Gastrocnemius medialis (tissue), 4 donors: ENCODE results near the gene PRMT3. TPM values are rescaled to one million over a fixed set of nuclear protein-coding genes. Genes with fewer than 3 reads are reported as not detected.

Source experiments
- ATAC-seq, 2 donors: fragments of 150-250 bp; one replicate each; pipeline ENCODE4 v1.9.1; 2016
- DNase-seq, 2 donors: peaks; one replicate each; pipeline ENCODE4 v3.0.0-alpha.2; 2019
- H3K27ac ChIP-seq, 4 donors: fragments of 200-600 bp; sonication (generic); 1 replicate in 1 of 4; 2 replicates in 3 of 4; pipeline ENCODE4 v1.5.1; 2016 to 2018; ENCODE audit warnings: mild to moderate bottlenecking in 2 of 4, moderate library complexity in 1 of 4
- H3K27me3 ChIP-seq, 3 donors: fragments of 200-600 bp; sonication (generic) in 2 of 3; 1 replicate in 1 of 3; 2 replicates in 2 of 3; pipeline versions ENCODE4 v1.5.1 to v1.6.0; 2016 to 2019; ENCODE audit warnings: mild to moderate bottlenecking in 1 of 3, moderate library complexity in 1 of 3
- H3K36me3 ChIP-seq, 2 donors: fragments of 200-600 bp; sonication (generic) in 1 of 2; one replicate each; pipeline ENCODE4 v1.5.1; 2017 to 2018
- H3K4me1 ChIP-seq, 2 donors: fragments of 200-600 bp; sonication (generic) in 1 of 2; one replicate each; pipeline ENCODE4 v1.5.1; 2016 to 2017; ENCODE audit warnings: mild to moderate bottlenecking in 2 of 2
- H3K4me3 ChIP-seq, 4 donors: fragments of 200-600 bp; sonication (generic) in 3 of 4; 1 replicate in 1 of 4; 2 replicates in 3 of 4; pipeline ENCODE4 v1.5.1; 2016 to 2019; ENCODE audit warnings: mild to moderate bottlenecking in 2 of 4
- H3K9me3 ChIP-seq, 3 donors: fragments of 200-600 bp; sonication (generic) in 2 of 3; 1 replicate in 1 of 3; 2 replicates in 2 of 3; pipeline ENCODE4 v1.5.1; 2016 to 2019
- POLR2A ChIP-seq, 2 donors: fragments of 450-650 bp; IDR thresholded peaks; one replicate each; pipeline ENCODE4 v1.6.1; 2017; ENCODE audit warnings: antibody characterized with exemption in 2 of 2, mild to moderate bottlenecking in 2 of 2, moderate library complexity in 2 of 2
- in situ Hi-C, 4 donors: fragments of 200-750 bp; cut with MboI; loops; one replicate each; pipeline versions ENCODE4 v1.15.0 to v1.8.0; 2017; ENCODE audit warnings: low sequenced_read_pairs in 4 of 4
- intact Hi-C: fragments of 100-400 bp; cut with DNase I; formaldehyde crosslinking; loops from one replicate; pipeline ENCODE4 v1.15.1; 2023; ENCODE audit warnings: low total_unique reads
- total RNA-seq, 4 donors: library from RNA; depleted of rRNA; stranded (reverse); fragments of >200 nt; gene quantifications; one replicate each; pipeline versions ENCODE4 v1.1.0 to v1.2.3, GENCODE V29; 2016
- TF ChIP-seq, protein P1 (sequence below), 5 experiments: fragments of 450-650 bp in 3 of 5; fragments of 200-600 bp in 2 of 5; sonication (generic) in 2 of 5; IDR thresholded peaks in 4 of 5; conservative IDR thresholded peaks in 1 of 5; 1 replicate in 4 of 5; 2 replicates in 1 of 5; pipeline ENCODE4 v1.5.1; 2016 to 2019; ENCODE audit warnings: antibody characterized with exemption in 5 of 5, mild to moderate bottlenecking in 3 of 5, moderate library complexity in 3 of 5

PRMT3 gene
- total RNA-seq, 4 donors from 2014 or later, result 14.0 to 20.1 (median 17.0) TPM

DNA sequence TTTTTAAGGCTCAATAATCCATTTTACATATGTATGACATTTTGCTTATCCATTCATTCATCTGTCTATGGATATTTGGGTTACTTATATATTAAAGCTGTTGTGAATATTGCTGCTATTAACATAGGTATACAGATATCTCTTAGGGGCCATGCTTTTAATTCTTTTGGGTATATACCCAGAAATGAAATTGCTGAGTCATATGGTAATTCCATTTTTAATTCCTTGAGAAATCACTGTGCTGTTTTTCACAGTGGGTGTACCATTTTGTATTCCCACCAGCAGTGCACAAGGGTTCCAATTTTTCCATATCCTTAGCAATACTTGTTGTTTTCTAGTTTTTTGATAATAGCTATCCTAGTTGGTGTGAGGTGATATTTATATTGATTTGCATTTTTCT lies 19.0 kb downstream of the PRMT3 start:
- ATAC-seq (no peak), DNase-seq (no peak)
- Histone ChIP-seq H3K27me3 (no peaks in the 10 kb centered on the region), H3K27ac (no peak overlapping the region), H3K9me3 (no peaks in the 10 kb centered on the region), H3K4me3 (no peak overlapping the region), H3K4me1 (no peaks in the 10 kb centered on the region), H3K36me3 (peaks cover 0 to 71% of the 10 kb centered on the region in 2 donors)
- intact Hi-C loops, result no loop called here
- TF ChIP-seq POLR2A (IDR thresholded peaks at IDR 0.05), result no peak
- TF ChIP-seq, protein P1, sequence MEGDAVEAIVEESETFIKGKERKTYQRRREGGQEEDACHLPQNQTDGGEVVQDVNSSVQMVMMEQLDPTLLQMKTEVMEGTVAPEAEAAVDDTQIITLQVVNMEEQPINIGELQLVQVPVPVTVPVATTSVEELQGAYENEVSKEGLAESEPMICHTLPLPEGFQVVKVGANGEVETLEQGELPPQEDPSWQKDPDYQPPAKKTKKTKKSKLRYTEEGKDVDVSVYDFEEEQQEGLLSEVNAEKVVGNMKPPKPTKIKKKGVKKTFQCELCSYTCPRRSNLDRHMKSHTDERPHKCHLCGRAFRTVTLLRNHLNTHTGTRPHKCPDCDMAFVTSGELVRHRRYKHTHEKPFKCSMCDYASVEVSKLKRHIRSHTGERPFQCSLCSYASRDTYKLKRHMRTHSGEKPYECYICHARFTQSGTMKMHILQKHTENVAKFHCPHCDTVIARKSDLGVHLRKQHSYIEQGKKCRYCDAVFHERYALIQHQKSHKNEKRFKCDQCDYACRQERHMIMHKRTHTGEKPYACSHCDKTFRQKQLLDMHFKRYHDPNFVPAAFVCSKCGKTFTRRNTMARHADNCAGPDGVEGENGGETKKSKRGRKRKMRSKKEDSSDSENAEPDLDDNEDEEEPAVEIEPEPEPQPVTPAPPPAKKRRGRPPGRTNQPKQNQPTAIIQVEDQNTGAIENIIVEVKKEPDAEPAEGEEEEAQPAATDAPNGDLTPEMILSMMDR (IDR thresholded peaks at IDR 0.05 in 4 of 5, conservative IDR thresholded peaks at IDR 0.05 in 1 of 5), result no peak
- in situ Hi-C loops, result no loop called here

DNA sequence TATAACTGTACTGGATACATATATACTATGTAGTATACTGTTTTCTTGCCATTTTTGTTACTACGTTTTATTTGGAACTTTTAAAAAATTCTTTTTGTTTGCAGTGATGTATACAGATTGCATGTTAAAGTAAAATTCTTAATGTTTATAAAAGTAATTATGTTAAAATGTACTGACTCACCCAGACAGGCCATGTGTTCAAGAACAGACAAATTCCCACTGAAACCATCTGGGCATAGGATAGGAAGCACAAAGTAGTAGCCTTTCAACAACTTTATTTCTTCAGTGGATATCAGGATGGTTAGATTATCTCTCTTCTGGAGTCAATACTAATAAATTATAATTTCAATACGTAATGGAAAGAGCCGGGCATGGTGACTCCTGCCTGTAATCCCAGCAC lies 19.8 kb downstream of the PRMT3 start:
- DNase-seq (no peak), ATAC-seq (no peak)
- Histone ChIP-seq H3K9me3 (no peaks in the 10 kb centered on the region), H3K36me3 (peaks cover 0 to 69% of the 10 kb centered on the region in 2 donors), H3K4me1 (no peaks in the 10 kb centered on the region), H3K4me3 (no peak overlapping the region), H3K27ac (no peak overlapping the region), H3K27me3 (no peaks in the 10 kb centered on the region)
- TF ChIP-seq, protein P1 (IDR thresholded peaks at IDR 0.05 in 4 of 5, conservative IDR thresholded peaks at IDR 0.05 in 1 of 5), result no peak
- no peak for TF ChIP-seq POLR2A (IDR thresholded peaks at IDR 0.05)
- intact Hi-C loops (no loop called here), in situ Hi-C loops (no loop called here)

DNA sequence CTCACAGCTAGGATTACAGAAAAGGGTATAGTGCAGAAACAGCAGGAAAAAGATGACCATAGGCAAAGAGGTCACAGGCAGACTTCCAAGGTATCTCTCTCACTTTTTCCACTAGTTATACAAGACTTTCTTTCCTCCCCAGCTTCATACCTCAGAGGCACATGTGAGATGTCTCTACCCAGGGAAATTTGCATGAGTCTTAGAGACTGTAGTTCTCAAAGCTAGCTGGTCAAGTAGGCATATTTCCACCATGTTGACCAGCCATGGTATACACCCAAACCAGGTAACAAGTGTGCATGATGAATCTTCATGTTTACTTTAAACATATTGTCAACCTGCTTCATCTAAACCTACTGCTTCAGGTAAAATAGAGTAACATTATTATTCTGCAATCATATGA lies 27.9 kb downstream of the PRMT3 start:
- DNase-seq, result no peak
- Histone ChIP-seq H3K36me3 (peaks cover 0 to 25% of the 10 kb centered on the region in 2 donors), H3K27ac (no peak overlapping the region), H3K4me3 (no peak overlapping the region), H3K9me3 (no peaks in the 10 kb centered on the region), H3K27me3 (no peaks in the 10 kb centered on the region), H3K4me1 (no peaks in the 10 kb centered on the region)
- no peak for ATAC-seq
- intact Hi-C loops (no loop called here), in situ Hi-C loops (no loop called here)
- TF ChIP-seq, protein P1 (IDR thresholded peaks at IDR 0.05 in 4 of 5, conservative IDR thresholded peaks at IDR 0.05 in 1 of 5), result no peak
- no peak for TF ChIP-seq POLR2A (IDR thresholded peaks at IDR 0.05)

DNA sequence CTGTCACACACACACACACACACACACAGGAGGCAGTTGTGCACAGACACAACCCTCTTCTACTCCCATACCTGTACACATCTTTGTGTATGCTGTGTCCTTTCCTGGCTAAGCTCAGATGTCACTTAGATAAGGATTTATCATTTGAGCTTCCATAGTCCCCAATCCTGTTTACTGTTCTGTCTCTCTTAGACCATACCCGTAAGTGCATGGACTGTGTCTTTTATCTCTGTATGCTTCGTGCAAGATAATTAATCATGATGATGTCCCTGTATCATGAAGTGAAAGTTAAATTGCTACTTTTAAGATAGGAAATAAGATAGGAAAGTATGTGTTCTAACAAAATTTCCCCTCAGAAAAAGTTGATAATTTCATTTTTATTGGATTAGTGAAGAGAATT lies 30.3 kb downstream of the PRMT3 start:
- H3K9me3 ChIP-seq, result no peaks in the 10 kb centered on the region
- H3K27ac ChIP-seq, result no peak overlapping the region
- H3K4me1 ChIP-seq, result no peaks in the 10 kb centered on the region
- DNase-seq (no peak), ATAC-seq (no peak)
- in situ Hi-C loops, result no loop called here
- H3K36me3 ChIP-seq, result peaks cover 0 to 31% of the 10 kb centered on the region in 2 donors
- TF ChIP-seq, protein P1 (IDR thresholded peaks at IDR 0.05 in 4 of 5, conservative IDR thresholded peaks at IDR 0.05 in 1 of 5), result no peak
- no peak for TF ChIP-seq POLR2A (IDR thresholded peaks at IDR 0.05)
- intact Hi-C loops, result no loop called here
- no peak overlapping the region for H3K4me3 ChIP-seq
- no peaks in the 10 kb centered on the region for H3K27me3 ChIP-seq

DNA sequence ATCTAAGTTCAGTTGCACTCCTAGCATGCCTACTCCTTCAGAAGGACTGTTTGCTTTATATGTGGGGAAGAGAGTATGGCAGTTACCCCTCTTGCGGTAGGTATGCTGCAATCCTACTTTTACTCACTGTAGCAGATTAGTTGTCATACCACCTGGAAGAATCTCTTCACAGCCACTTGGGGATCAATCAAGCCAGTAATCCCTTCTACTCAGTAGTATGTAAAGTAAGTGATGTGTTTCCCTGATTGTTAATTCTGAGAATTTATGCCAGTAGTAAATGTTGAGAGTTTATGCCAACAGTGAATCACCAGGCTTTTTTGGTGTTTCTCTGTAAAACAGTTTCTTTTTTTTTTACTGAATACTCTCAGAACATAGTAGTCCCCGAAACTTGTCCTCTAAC lies 34.4 kb downstream of the PRMT3 start:
- no peaks in the 10 kb centered on the region for H3K9me3 ChIP-seq
- DNase-seq (no peak), ATAC-seq (no peak)
- no peaks in the 10 kb centered on the region for H3K27me3 ChIP-seq
- H3K4me3 ChIP-seq, result no peak overlapping the region
- intact Hi-C loops (no loop called here), in situ Hi-C loops (no loop called here)
- peaks cover 0 to 5% of the 10 kb centered on the region in 2 donors for H3K36me3 ChIP-seq
- H3K4me1 ChIP-seq, result no peaks in the 10 kb centered on the region
- TF ChIP-seq POLR2A (IDR thresholded peaks at IDR 0.05), result no peak
- TF ChIP-seq, protein P1 (IDR thresholded peaks at IDR 0.05 in 4 of 5, conservative IDR thresholded peaks at IDR 0.05 in 1 of 5), result no peak
- no peak overlapping the region for H3K27ac ChIP-seq
